AG04450 (cell line): ENCODE measurements around the gene REN. TPM values are rescaled to one million over a fixed set of nuclear protein-coding genes. Genes with fewer than 3 reads are reported as not detected.

ENCODE experiments used
- CTCF ChIA-PET: fragments of 300-600, 350-600 bp; formaldehyde crosslinking; extraction: SDS; loops from one replicate; lab custom pipeline; 2022; ENCODE audit warnings: antibody characterized with exemption, inconsistent platforms; lab: Charles Lee
- POLR2A ChIA-PET: fragments of 350-600 bp; formaldehyde crosslinking; extraction: SDS; loops from one replicate; lab custom pipeline; 2021; ENCODE audit warnings: antibody characterized with exemption, inconsistent platforms; lab: Yijun Ruan, JAX
- DNase-seq: peaks from one replicate; pipeline ENCODE4 v3.0.0-alpha.2; 2011; ENCODE audit warnings: low read depth, low spot score
- H3K27ac ChIP-seq: one replicate; pipeline ENCODE4 v1.5.1; 2012; ENCODE audit warnings: low read depth, low read length, control low read depth
- H3K27me3 ChIP-seq: one replicate; pipeline ENCODE4 v1.6.0; 2012; ENCODE audit warnings: low read length; ENCODE audit not compliant: control insufficient read depth, insufficient read depth
- H3K4me3 ChIP-seq: 2 replicates; pipeline ENCODE4 v1.5.1; 2011; ENCODE audit warnings: mild to moderate bottlenecking, low read depth, low read length, control low read depth
- H3K9me3 ChIP-seq: 2 replicates; pipeline ENCODE4 v1.5.1; 2012; ENCODE audit warnings: low read length; ENCODE audit not compliant: control insufficient read depth, insufficient read depth
- polyA plus RNA-seq: library from polyadenylated mRNA; depleted of rRNA; stranded (reverse); fragments of >200 nt; gene quantifications from 2 replicates; pipeline ENCODE4 v1.2.3, GENCODE V29; 2011
- TF ChIP-seq, protein P1 (sequence below): IDR thresholded peaks from 2 replicates; pipeline ENCODE4 v1.5.1; 2011; ENCODE audit warnings: low read depth, low read length, control low read depth, inconsistent platforms

The REN gene
- polyA plus RNA-seq, 1 experiment = 0.72 TPM

DNA sequence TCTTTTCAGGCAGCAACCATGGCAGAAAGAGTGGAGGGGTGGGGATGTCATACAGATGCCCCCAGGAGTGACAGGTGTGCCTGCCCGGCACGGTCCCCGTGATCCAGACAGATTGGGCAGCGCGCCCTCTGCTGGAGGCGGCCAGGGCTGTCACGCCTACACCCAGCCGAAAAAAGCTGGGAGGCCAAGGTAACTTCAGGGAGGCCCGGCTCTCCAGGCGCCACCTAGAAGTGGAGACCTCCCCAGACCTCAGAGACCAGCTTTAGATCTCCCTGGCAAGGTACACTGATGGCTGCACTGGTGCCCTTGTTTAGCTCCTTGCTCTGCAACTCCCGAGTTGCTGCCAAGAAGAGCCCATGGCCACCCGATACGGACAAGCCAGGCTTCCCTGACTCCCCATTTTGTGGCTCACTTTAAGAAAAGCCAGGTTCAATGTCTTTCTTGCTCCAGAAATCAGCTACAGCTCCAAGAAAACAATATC, 41.0 kb upstream of the REN start:
- no peaks in the 10 kb centered on the region for H3K27me3 ChIP-seq
- TF ChIP-seq, protein P1, sequence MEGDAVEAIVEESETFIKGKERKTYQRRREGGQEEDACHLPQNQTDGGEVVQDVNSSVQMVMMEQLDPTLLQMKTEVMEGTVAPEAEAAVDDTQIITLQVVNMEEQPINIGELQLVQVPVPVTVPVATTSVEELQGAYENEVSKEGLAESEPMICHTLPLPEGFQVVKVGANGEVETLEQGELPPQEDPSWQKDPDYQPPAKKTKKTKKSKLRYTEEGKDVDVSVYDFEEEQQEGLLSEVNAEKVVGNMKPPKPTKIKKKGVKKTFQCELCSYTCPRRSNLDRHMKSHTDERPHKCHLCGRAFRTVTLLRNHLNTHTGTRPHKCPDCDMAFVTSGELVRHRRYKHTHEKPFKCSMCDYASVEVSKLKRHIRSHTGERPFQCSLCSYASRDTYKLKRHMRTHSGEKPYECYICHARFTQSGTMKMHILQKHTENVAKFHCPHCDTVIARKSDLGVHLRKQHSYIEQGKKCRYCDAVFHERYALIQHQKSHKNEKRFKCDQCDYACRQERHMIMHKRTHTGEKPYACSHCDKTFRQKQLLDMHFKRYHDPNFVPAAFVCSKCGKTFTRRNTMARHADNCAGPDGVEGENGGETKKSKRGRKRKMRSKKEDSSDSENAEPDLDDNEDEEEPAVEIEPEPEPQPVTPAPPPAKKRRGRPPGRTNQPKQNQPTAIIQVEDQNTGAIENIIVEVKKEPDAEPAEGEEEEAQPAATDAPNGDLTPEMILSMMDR = peak; percentile 92
- no peak for DNase-seq

DNA sequence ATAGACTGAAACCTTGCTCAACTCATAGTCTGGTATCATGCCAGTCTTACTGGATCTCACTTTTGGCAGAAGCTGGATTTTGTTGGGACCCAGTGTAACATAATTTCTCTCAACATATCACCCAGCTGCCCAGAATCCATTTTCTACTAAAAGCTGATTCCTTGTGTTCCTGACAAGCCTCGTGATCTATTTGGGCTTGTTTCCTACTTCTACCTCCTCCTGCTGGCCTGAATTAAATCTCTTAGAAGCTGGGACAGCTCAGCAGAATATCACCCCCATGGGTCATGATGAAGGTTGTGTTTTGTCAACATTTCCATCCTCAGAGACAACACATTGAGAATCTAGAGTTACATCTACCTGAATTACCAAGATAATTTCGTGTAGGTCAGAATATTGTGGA, 40.0 kb upstream of the REN start:
- no peaks in the 10 kb centered on the region for H3K9me3 ChIP-seq
- TF ChIP-seq, protein P1 = peak; percentile 29; the same call in 1 of the 2 replicates
- ChIA-PET CTCF (interaction anchor here (0.9 to 5.5 kb wide), 32 partner anchors 9 to 345 kb away, joined by 3 to 190 read pairs (median 6); partner anchors contain the start of genes GOLT1A, KISS1, REN and SNRPE), POLR2A (no interaction called here)
- H3K4me3 ChIP-seq = no peak overlapping the region
- DNase-seq = no peak
- no peak overlapping the region for H3K27ac ChIP-seq
- no peaks in the 10 kb centered on the region for H3K27me3 ChIP-seq

More for the DNA sequence above, 41.0 kb upstream of the REN start:
- no peak overlapping the region for H3K27ac ChIP-seq
- ChIA-PET CTCF (interaction anchor here (0.6 to 5.5 kb wide), 64 partner anchors 10 to 346 kb away, joined by 3 to 190 read pairs (median 5); partner anchors contain the start of genes GOLT1A, KISS1, PLEKHA6 and REN), POLR2A (interaction anchor here (1.1 kb wide), 1 partner anchor 9 kb away, joined by 5 read pairs; no protein-coding TSS in a partner anchor)
- H3K4me3 ChIP-seq = no peak overlapping the region
- H3K9me3 ChIP-seq = no peaks in the 10 kb centered on the region

DNA sequence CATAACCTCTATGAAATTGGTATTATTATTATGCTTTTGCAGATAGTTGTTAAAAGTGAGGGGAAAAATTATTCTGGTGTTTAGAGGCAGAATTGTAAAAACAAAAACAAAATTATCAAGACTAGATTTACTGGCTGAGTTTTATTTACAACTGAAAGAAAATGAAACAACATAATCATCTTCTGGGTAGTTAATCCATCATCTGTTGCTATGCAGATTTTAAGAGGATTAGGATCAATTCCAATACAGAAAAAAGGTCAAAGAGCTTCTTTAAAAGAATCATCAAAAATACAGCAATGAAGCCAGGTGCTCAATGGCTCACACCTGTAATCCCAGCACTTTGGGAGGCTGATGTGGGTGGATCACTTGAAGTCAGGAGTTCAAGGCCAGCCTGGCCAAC, 39.3 kb upstream of the REN start:
- no peaks in the 10 kb centered on the region for H3K9me3 ChIP-seq
- TF ChIP-seq, protein P1 = no peak
- ChIA-PET CTCF (interaction anchor here (0.9 to 5.5 kb wide), 22 partner anchors 8 to 345 kb away, joined by 3 to 190 read pairs (median 14); partner anchors contain the start of genes GOLT1A, KISS1, REN and SNRPE), POLR2A (no interaction called here)
- H3K27ac ChIP-seq = no peak overlapping the region
- H3K4me3 ChIP-seq = no peak overlapping the region
- no peaks in the 10 kb centered on the region for H3K27me3 ChIP-seq
- no peak for DNase-seq

DNA sequence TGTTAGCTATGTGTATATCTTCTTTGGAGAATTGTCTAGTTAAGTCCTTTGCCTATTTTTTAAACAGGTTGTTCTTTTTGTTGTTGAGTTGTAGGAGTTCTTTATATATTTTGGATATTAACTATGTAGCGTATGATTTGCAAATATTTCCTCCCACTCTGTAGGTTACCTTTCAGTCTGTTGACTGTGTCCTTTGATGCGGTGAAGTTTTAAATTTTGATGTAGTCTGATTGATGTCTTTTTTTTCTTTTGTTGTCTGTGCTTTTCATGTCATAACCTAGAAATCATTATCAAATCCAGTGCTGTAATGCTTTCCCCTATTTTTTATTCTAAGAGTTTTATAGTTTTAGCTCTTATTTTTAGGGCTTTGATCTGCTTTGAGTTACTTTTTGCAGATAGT, 38.8 kb upstream of the REN start:
- ChIA-PET CTCF (interaction anchor here (1.2 to 5.5 kb wide), 11 partner anchors 12 to 344 kb away, joined by 3 to 190 read pairs (median 21); partner anchors contain the start of genes GOLT1A, REN and SNRPE), POLR2A (no interaction called here)
- TF ChIP-seq, protein P1 = no peak
- DNase-seq = no peak
- Histone ChIP-seq H3K27ac (no peak overlapping the region), H3K9me3 (no peaks in the 10 kb centered on the region), H3K4me3 (no peak overlapping the region), H3K27me3 (no peaks in the 10 kb centered on the region)

DNA sequence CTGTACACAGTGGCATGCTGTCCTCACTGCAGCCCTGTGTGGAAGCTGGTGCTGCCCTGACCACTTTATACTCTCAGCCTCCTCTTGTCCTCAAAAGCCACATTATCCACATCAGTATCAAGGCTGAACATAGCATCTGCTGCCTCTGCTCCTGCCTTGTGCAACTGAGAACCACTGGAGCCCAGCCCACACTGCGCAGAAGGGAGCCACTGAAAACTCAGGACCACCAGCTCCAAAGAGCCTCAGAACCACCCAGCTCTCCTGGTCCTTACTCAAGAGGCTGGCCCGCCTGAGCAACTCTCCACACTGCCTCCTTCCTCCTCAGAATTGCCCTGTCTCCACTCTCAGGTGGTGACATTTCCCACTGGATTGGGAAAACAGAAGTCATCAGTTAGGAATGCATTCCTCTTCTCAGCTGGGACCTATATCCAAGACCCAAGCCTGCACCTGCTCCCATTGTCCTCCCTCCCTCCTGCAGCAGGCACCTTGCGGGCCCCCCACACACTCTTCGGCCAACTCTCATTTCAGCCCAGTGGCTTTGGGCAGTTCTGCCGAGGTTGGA, 37.1 kb upstream of the REN start:
- TF ChIP-seq, protein P1 = no peak
- ChIA-PET POLR2A (no interaction called here), CTCF (interaction anchor here (1.1 to 5.5 kb wide), 2 partner anchors 11 to 38 kb away, joined by 5 to 190 read pairs; partner anchors contain the start of genes GOLT1A and REN)
- Histone ChIP-seq H3K4me3 (no peak overlapping the region), H3K27ac (no peak overlapping the region), H3K9me3 (no peaks in the 10 kb centered on the region), H3K27me3 (no peaks in the 10 kb centered on the region)
- DNase-seq = no peak
